Cardiac fibroblast (primary cell): Measurements from ENCODE around the gene PTPRN2.

ENCODE experiments used
- DNase-seq, 2 donors: peaks; one replicate each; pipeline versions ENCODE4 v3.0.0 to v3.0.0-alpha.2; 2010; ENCODE audit warnings: low read depth in 2 of 2
- H3K4me3 ChIP-seq, 2 donors: replicated peaks in 1 of 2; 1 replicate in 1 of 2; 2 replicates in 1 of 2; pipeline ENCODE4 v1.5.1; 2011; ENCODE audit warnings: low read depth in 2 of 2, low read length in 2 of 2, mild to moderate bottlenecking in 2 of 2, moderate library complexity in 1 of 2
- TF ChIP-seq, protein P1 (sequence below): IDR thresholded peaks from one replicate; pipeline ENCODE4 v1.5.1; 2011; ENCODE audit warnings: low read depth, mild to moderate bottlenecking, low read length, inconsistent platforms

PTPRN2 gene

DNA sequence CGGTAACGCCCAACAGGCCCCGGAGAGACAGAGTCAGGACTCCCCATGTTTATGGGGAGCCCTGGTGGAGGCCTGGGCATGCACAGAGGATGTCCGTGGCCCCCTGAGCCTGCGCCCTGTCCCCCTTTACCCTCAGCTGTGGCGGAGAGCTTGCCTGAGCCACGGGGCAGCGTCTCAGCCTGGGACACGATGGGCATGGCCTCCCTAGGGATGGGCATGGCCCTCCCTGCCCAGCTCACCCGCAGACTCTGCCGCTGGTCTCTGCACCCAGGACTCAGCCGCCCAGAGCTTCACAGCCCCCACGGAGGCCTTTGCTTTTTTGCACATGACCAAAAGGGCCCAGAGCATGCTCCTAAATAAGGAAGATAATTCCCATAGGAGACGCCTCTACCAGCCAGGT lies 394.2 kb downstream of the PTPRN2 start:
- TF ChIP-seq, protein P1, sequence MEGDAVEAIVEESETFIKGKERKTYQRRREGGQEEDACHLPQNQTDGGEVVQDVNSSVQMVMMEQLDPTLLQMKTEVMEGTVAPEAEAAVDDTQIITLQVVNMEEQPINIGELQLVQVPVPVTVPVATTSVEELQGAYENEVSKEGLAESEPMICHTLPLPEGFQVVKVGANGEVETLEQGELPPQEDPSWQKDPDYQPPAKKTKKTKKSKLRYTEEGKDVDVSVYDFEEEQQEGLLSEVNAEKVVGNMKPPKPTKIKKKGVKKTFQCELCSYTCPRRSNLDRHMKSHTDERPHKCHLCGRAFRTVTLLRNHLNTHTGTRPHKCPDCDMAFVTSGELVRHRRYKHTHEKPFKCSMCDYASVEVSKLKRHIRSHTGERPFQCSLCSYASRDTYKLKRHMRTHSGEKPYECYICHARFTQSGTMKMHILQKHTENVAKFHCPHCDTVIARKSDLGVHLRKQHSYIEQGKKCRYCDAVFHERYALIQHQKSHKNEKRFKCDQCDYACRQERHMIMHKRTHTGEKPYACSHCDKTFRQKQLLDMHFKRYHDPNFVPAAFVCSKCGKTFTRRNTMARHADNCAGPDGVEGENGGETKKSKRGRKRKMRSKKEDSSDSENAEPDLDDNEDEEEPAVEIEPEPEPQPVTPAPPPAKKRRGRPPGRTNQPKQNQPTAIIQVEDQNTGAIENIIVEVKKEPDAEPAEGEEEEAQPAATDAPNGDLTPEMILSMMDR = no peak
- no peak overlapping the region for H3K4me3 ChIP-seq
- no peak for DNase-seq

DNA sequence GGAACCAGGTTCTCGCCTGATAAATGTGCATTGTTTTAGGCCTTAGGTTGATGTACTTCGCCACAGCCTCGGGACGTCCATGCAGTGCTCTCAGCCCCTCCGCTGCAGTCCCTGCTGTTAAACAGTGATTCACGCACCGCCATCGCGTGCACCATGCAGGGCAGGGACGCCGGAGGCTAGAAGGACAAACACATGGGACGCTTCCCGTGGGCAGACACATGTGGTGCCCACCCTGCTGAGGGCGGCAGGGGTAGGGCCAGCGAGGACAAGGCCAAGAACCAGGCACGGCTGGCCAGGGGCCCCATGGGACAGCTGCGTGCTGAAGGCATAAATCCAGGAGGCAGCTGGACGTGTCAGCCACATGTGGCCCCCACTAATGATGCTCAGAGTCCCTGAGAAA lies 394.7 kb downstream of the PTPRN2 start:
- TF ChIP-seq, protein P1 = no peak
- no peak for DNase-seq

DNA sequence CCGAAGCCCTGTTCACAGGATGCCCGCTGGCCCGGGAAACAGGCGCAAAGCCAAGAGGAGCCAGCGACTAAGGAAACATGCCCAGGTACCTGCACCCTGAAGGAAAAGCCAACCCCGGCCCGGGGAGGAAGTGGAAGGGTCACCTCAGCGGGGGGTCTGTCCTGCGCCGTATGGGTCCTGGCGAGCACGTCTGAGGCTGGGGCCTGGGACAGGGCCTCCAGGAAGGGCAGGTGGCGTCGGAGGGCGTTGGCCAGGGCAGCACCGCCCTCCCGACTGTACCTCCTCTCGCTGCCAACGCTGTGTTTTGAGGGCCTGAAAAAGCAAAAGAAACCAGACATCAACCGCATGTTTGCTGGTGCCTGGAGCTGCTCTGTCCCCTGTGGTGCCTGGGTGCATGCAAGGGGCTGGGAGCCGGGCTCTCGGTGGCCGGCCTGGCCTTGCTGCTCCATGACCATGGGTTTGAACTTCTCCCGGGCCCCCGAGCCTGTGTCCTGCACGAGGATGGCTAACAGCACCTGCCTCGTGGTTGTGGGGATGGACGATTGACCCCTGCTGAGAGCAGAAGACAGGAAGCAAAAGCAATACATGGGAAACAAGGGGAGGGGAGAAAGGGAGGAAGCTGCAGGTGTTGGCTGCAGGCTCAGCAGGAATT lies 395.3 kb downstream of the PTPRN2 start:
- no peak overlapping the region for H3K4me3 ChIP-seq
- DNase-seq = no peak
- TF ChIP-seq, protein P1 = no peak

More for the DNA sequence above, 394.7 kb downstream of the PTPRN2 start:
- no peak overlapping the region for H3K4me3 ChIP-seq

DNA sequence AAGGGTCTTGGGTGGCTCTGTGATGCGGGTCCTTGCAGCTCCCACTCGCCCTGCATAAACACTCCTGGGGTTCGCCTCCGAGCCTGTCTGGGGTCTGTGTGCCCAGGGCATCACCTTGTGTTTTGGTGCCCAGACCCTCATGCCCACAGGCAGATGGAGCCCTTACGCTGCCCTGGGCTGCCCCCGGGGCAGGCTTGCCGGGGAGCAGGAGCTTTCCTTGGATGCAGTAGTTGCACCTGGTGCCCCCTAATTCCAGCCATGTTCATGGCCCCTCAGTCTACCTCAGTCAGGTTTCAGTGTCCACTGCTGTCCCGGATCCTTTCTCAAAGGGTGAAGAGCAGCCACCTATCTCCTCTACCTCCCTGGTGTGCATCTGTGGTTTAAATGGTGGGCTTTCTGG lies 396.0 kb downstream of the PTPRN2 start:
- TF ChIP-seq, protein P1 = no peak
- no peak for DNase-seq
- no peak overlapping the region for H3K4me3 ChIP-seq

DNA sequence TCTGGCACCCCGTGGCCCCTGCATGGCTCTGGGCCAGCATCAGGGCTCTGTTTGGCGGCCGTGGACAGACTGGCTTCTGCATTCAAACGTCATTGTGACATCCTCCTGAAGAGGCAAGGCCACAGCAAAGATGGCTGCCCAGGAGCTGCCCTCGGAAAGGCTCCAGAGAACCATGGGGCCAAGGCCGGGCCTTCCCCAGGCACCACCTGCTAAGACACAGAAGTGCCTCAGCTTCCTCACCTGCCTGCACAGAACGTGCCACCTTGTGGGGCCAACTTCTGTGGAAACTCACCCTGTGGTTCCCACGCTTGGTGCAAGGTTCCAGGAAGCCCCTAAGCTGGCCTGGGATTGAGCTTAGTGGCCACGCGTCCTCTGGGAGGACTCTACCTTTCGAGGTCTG lies 396.9 kb downstream of the PTPRN2 start:
- TF ChIP-seq, protein P1 = no peak

DNA sequence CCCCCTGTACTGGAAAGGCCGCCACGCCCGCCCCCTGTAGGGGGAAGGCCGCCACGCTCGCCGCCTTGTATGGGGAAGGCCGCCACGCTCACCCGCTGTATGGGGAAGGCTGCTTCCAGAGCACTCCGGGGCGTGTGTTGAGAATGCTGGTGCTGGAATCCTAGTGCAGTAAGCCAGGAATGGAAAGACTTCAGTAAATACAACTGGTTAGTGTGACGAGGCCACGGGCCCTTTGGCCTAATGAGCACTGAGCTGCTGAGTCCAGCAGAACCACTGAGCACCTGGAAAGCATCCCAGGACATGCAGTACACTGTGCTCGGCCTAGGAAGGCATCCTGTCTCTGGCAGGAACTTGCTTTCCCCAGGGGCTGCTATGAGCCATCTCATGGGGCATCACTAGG lies 398.9 kb downstream of the PTPRN2 start:
- DNase-seq = no peak
- TF ChIP-seq, protein P1 = no peak
- H3K4me3 ChIP-seq = no peak overlapping the region

More for the DNA sequence above, 396.9 kb downstream of the PTPRN2 start:
- no peak overlapping the region for H3K4me3 ChIP-seq
- DNase-seq = no peak

DNA sequence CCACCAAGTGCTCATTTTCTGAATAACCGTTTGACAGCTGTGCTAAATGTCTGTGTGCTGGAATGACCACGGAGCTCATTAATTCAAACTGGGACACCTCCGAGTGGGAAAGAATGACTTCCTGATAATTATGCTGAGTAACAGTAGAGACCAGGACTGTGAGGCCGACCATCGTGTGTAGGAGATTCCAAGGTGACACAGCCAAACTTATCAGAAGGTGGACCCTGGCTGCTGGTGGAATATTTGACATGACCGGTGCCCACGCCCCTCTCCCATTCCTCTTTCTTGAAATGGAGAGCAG lies 400.0 kb downstream of the PTPRN2 start:
- no peak overlapping the region for H3K4me3 ChIP-seq
- TF ChIP-seq, protein P1 = no peak
- no peak for DNase-seq
